ENCODE data around the gene SLC39A5.
"Not testable (repeated sequence)": the region's sequence is repeated elsewhere in the genome, so short reads cannot be mapped to it uniquely, and the experiment has no call there.

Gene SLC39A5

DNA sequence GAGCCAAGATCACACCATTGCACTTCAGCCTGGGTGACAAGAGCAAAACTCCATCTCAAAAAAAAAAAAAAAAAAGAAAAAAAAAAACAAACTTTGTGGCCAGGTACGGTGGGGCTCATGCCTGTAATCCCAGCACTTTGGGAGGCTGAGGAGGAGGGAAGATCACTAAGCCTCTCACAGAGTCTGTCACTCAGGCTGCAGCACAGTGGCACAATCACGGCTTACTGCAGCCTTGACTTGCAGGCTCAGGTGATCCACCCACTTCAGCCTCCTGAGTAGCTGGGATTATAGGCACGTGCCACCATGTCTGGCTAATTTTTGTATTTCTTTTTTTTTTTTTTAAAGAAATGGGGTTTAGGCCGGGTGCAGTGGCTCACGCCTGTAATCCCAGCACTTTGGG is 54.4 kb downstream of the SLC39A5 start:
- not testable (repeated sequence) for DNase-seq

DNA sequence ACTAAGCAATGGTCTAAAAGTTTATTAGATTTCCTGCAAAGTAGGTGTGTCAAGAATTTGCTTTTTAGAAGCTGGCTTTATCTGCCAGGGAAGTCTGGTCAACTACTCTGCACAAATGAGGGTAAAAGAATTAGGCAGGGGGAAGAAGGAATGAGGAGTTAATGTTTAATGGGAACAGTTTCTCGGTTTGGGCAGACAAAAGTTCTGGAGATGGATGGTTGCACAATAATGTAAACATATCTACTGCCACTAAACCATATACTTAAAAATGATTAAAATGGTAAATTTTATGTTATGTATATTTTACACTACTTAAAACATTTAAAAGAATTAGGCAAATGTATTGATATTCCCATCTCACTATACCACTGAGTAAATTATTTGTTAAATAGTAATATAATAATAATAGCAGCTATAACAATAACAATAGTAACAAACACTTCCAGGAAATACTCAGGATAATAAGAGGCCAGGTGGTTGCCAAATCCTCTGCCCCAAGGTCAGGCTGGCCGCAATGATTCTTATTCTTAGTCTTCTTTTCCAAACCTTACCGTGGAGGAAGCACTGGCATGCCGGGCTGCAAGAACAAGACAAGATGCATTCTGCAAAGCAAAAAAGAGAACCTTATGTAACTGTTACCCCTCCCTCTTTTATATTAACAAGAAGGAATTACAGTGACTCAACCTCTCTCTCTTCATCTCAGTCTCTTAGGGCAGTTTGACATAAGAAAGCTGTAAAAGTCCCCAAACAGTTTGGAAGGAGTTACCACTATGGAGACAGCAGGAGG is 56.4 kb downstream of the SLC39A5 start:
- DNase-seq, result no peak

Data from hematopoietic multipotent progenitor cell treated with erythropoietin and hydrocortisone succinate and interleukin-3 and kit ligand, for 6 days (in vitro differentiated cells).